Measurements from ENCODE around the gene THRAP3. TPM values are rescaled to one million over a fixed set of nuclear protein-coding genes. Genes with fewer than 3 reads are reported as not detected.

The THRAP3 gene, protein sequence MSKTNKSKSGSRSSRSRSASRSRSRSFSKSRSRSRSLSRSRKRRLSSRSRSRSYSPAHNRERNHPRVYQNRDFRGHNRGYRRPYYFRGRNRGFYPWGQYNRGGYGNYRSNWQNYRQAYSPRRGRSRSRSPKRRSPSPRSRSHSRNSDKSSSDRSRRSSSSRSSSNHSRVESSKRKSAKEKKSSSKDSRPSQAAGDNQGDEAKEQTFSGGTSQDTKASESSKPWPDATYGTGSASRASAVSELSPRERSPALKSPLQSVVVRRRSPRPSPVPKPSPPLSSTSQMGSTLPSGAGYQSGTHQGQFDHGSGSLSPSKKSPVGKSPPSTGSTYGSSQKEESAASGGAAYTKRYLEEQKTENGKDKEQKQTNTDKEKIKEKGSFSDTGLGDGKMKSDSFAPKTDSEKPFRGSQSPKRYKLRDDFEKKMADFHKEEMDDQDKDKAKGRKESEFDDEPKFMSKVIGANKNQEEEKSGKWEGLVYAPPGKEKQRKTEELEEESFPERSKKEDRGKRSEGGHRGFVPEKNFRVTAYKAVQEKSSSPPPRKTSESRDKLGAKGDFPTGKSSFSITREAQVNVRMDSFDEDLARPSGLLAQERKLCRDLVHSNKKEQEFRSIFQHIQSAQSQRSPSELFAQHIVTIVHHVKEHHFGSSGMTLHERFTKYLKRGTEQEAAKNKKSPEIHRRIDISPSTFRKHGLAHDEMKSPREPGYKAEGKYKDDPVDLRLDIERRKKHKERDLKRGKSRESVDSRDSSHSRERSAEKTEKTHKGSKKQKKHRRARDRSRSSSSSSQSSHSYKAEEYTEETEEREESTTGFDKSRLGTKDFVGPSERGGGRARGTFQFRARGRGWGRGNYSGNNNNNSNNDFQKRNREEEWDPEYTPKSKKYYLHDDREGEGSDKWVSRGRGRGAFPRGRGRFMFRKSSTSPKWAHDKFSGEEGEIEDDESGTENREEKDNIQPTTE
- total RNA-seq, result 127 and 137 TPM in 2 replicates

DNA sequence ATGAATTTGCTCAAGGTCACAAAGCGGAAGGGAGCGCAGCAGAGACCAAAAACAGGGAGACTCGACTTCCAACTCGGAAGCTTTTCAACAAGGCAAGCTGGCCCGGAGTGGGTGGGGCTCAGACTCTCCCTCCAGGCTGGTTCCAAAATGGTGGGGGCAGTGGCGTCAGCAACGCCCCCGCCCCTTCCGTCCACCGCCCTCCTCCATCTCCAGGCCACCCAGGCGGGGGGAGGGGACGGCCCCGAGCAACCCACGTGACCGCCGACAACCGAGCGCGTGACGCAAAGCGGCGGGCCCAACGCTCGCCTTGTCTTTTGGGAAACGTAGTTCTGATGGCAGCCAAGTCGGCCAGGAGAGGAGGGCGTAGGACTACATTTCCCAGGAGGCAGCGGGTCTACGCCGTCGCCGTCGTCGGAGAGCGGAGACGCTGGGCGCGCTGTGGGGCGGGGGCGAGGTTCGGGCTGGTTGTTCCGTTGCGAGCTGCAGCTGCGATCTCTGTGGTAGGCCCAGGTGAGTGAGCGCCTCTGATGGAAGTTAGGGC is at the start of gene THRAP3:
THRAP3 (plus strand) TSS at position 448 of the 541 bp plus-strand sequence. CDS start 58,121 bp downstream, outside the sequence.
- peak within 1 kb of the TSS; percentile 96 for H2AFZ ChIP-seq (ENCODE audit: low read length)
- H3K27ac ChIP-seq (ENCODE audit: low read depth, low read length), result peak within 1 kb of the TSS; percentile 100
- no peaks in the 10 kb centered on the region for H3K27me3 ChIP-seq (ENCODE audit: insufficient read depth, low read length)
- no peaks in the 10 kb centered on the region for H3K9me3 ChIP-seq (ENCODE audit: low read depth, low read length)
- H3K79me2 ChIP-seq (ENCODE audit: insufficient read depth, low read length), result peaks cover 48% of the 10 kb centered on the region
- peaks cover 32% of the 10 kb centered on the region for H4K20me1 ChIP-seq (ENCODE audit: insufficient read depth, low read length)
- peak within 1 kb of the TSS; percentile 96 for H3K4me2 ChIP-seq (ENCODE audit: insufficient read depth, low read length)
- H3K36me3 ChIP-seq (ENCODE audit: insufficient read depth, low read length), result peaks cover 18% of the 10 kb centered on the region
- TF ChIP-seq, protein P1, sequence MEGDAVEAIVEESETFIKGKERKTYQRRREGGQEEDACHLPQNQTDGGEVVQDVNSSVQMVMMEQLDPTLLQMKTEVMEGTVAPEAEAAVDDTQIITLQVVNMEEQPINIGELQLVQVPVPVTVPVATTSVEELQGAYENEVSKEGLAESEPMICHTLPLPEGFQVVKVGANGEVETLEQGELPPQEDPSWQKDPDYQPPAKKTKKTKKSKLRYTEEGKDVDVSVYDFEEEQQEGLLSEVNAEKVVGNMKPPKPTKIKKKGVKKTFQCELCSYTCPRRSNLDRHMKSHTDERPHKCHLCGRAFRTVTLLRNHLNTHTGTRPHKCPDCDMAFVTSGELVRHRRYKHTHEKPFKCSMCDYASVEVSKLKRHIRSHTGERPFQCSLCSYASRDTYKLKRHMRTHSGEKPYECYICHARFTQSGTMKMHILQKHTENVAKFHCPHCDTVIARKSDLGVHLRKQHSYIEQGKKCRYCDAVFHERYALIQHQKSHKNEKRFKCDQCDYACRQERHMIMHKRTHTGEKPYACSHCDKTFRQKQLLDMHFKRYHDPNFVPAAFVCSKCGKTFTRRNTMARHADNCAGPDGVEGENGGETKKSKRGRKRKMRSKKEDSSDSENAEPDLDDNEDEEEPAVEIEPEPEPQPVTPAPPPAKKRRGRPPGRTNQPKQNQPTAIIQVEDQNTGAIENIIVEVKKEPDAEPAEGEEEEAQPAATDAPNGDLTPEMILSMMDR (IDR thresholded peaks at IDR 0.05; ENCODE audit: extremely low read depth, low read depth, low read length), result no peak
- peak within 1 kb of the TSS; percentile 97 for H3K4me3 ChIP-seq (ENCODE audit: insufficient read depth, low read length)
- H3K4me1 ChIP-seq (ENCODE audit: insufficient read depth, low read length), result peaks cover 26% of the 10 kb centered on the region
- DNase-seq (ENCODE audit: insufficient read length, low spot score, missing footprints), result peak; percentile 97

DNA sequence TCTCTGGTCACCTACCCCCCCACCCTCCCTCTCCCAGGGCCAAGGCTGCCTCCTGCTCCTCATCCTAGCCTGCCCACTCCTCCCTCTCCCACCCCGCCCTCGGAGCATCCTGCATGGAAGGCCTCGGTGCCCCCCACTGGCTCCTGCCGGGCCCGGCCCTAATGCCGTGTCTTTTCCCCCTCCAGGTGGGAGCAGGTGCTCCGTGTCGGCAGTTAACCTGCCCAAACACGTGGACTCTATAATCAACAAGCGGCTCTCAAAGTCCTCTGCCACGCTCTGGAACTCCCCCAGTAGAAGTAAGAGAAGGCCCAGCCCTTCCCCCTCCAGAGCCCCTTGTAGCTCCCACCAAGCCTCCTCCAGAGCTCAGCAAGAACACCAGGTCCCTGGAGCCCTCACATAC is 49.5 kb upstream of the THRAP3 start:
- peaks cover 76% of the 10 kb centered on the region for H3K79me2 ChIP-seq (ENCODE audit: insufficient read depth, low read length)

DNA sequence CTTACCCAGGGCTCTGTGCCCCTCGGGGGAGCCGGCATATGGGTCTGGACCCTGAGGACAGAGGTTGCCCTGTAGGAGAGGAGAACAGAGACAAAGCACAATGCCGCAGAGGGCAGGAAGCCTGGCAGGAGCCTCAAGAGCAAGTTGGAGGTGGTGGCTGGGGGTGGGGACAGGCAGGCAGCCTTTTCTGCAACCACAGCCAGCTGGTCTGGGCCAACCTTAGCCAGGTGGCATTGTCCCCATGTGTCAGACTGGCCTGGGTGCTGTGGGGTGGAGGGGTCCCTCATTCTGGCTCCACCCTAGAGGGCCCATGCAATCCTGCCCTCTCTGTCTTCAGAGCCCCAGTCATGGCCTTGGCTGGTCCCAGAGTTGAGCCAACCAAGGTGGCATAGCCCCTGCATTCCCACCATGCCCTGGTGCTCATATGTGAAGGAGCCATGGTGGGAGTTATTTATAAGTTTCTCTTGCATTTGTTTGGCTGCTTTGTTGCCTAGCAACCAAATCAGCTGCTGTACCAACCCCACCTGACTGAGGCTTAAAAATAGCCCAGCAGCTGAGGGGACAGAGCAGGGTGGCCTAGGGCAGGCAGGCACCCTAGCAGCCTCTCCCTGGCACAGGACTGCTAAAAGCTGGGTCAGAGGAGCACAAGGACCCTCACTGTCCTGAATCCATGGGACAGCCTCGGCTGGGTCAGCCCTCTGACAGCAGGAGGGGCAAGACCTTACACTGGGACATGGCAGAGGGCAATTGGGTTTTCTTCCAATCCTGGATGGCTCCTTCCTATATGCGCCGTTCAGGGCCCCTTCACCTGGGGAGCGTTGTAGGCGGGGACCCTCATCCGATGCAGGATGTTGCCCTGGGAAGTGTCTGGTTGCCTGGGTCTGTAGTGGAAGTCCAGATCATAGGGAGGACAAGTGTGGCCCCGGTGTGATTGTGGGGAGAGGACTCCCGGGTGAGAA is 48.8 kb upstream of the THRAP3 start:
- Histone ChIP-seq H3K4me1 (ENCODE audit: insufficient read depth, low read length) (peaks cover 13% of the 10 kb centered on the region), H3K4me2 (ENCODE audit: insufficient read depth, low read length) (no peak overlapping the region), H4K20me1 (ENCODE audit: insufficient read depth, low read length) (peaks cover 54% of the 10 kb centered on the region), H3K79me2 (ENCODE audit: insufficient read depth, low read length) (peaks cover 69% of the 10 kb centered on the region), H3K4me3 (ENCODE audit: insufficient read depth, low read length) (no peak overlapping the region), H3K9me3 (ENCODE audit: low read depth, low read length) (no peaks in the 10 kb centered on the region), H3K36me3 (ENCODE audit: insufficient read depth, low read length) (peaks cover 78% of the 10 kb centered on the region), H2AFZ (ENCODE audit: low read length) (no peak overlapping the region), H3K27me3 (ENCODE audit: insufficient read depth, low read length) (no peaks in the 10 kb centered on the region), H3K27ac (ENCODE audit: low read depth, low read length) (peak overlapping the region; percentile 75)
- TF ChIP-seq, protein P1 (IDR thresholded peaks at IDR 0.05; ENCODE audit: extremely low read depth, low read depth, low read length), result no peak
- peak; percentile 94 for DNase-seq (ENCODE audit: insufficient read length, low spot score, missing footprints)

More for the DNA sequence above, 49.5 kb upstream of the THRAP3 start:
- H4K20me1 ChIP-seq (ENCODE audit: insufficient read depth, low read length), result peaks cover 57% of the 10 kb centered on the region
- TF ChIP-seq, protein P1 (IDR thresholded peaks at IDR 0.05; ENCODE audit: extremely low read depth, low read depth, low read length), result no peak
- H3K36me3 ChIP-seq (ENCODE audit: insufficient read depth, low read length), result peaks cover 71% of the 10 kb centered on the region
- peak overlapping the region; percentile 75 for H3K27ac ChIP-seq (ENCODE audit: low read depth, low read length)
- H3K4me2 ChIP-seq (ENCODE audit: insufficient read depth, low read length), result no peak overlapping the region
- H3K9me3 ChIP-seq (ENCODE audit: low read depth, low read length), result no peaks in the 10 kb centered on the region
- H3K4me3 ChIP-seq (ENCODE audit: insufficient read depth, low read length), result no peak overlapping the region
- H3K4me1 ChIP-seq (ENCODE audit: insufficient read depth, low read length), result peaks cover 13% of the 10 kb centered on the region
- DNase-seq (ENCODE audit: insufficient read length, low spot score, missing footprints), result no peak
- no peak overlapping the region for H2AFZ ChIP-seq (ENCODE audit: low read length)
- H3K27me3 ChIP-seq (ENCODE audit: insufficient read depth, low read length), result no peaks in the 10 kb centered on the region
